Endothelial cell of umbilical vein (primary cell): Measurements from ENCODE around the gene SLC37A1. TPM values are rescaled to one million over a fixed set of nuclear protein-coding genes. Genes with fewer than 3 reads are reported as not detected.

Source experiments
- BruUV-seq: library from RNA; stranded (reverse); fragments of 400-500 nt; replicated peaks from 2 replicates; lab custom pipeline; 2021; lab: Mats Ljungman, UMichigan
- CTCF ChIA-PET: fragments of 300-600, 350-600 bp; sonication (Branson Sonifier 250); formaldehyde crosslinking; loops from one replicate; lab custom pipeline; 2021; ENCODE audit warnings: antibody characterized with exemption, inconsistent platforms; lab: Charles Lee
- POLR2A ChIA-PET: fragments of 300-600, 350-600 bp; sonication (Branson Sonifier 250); formaldehyde crosslinking; loops from one replicate; lab custom pipeline; 2021; ENCODE audit warnings: antibody characterized with exemption, inconsistent platforms; lab: Charles Lee
- DNase-seq: peaks from one replicate; pipeline ENCODE4 v3.0.0-alpha.2; 2011; ENCODE audit warnings: low read depth, low spot score
- FAIRE-seq: peaks from 2 replicates; lab custom pipeline; 2011; peaks lifted over from hg19 to GRCh38; lab: Jason Lieb, UNC
- H2AFZ ChIP-seq: 2 replicates; pipeline ENCODE4 v1.6.0; 2012; ENCODE audit warnings: low read depth, low read length, control low read depth, inconsistent platforms
- H3K27ac ChIP-seq: 2 replicates; pipeline ENCODE4 v1.5.1; 2011; ENCODE audit warnings: low read depth, mild to moderate bottlenecking, control low read depth, low read length, moderate library complexity; ENCODE audit not compliant: insufficient read depth
- H3K27me3 ChIP-seq, 2 experiments: 2 replicates each; pipeline versions ENCODE4 v1.6.0 to v1.6.1; 2011; ENCODE audit warnings: low read length in 2 of 2, mixed read lengths in 1 of 2; ENCODE audit not compliant: control insufficient read depth in 2 of 2, insufficient read depth in 2 of 2
- H3K36me3 ChIP-seq, 2 experiments: 2 replicates in 1 of 2; 3 replicates in 1 of 2; pipeline ENCODE4 v1.5.1; 2011; ENCODE audit warnings: low read length in 2 of 2, mild to moderate bottlenecking in 1 of 2, moderate library complexity in 1 of 2; ENCODE audit not compliant: control insufficient read depth in 2 of 2, insufficient read depth in 2 of 2; ENCODE audit errors: extremely low read depth in 1 of 2
- H3K4me1 ChIP-seq: 3 replicates; pipeline ENCODE4 v1.5.1; 2011; ENCODE audit warnings: mild to moderate bottlenecking, low read length; ENCODE audit not compliant: control insufficient read depth, insufficient read depth; ENCODE audit errors: extremely low read depth
- H3K4me2 ChIP-seq: 2 replicates; pipeline ENCODE4 v1.6.1; 2011; ENCODE audit warnings: low read length, control low read depth, mixed read lengths; ENCODE audit not compliant: insufficient read depth
- H3K4me3 ChIP-seq, 3 experiments: fragments of 200-600 bp in 1 of 3; sonication (generic), shearing (Covaris generic) in 1 of 3; replicated peaks in 1 of 3; 2 replicates each; pipeline ENCODE4 v1.5.1; 2011 to 2016; ENCODE audit warnings: control low read depth in 3 of 3, low read length in 3 of 3, mild to moderate bottlenecking in 2 of 3, inconsistent platforms in 1 of 3, low read depth in 1 of 3, moderate library complexity in 1 of 3; ENCODE audit not compliant: insufficient read depth in 1 of 3
- H3K79me2 ChIP-seq: 2 replicates; pipeline ENCODE4 v1.6.0; 2012; ENCODE audit warnings: low read length, inconsistent platforms; ENCODE audit not compliant: control insufficient read depth, insufficient read depth
- H3K9ac ChIP-seq: replicated peaks from 2 replicates; pipeline ENCODE3; 2011; ENCODE audit warnings: low read length, control low read depth; ENCODE audit not compliant: insufficient read depth; ENCODE audit errors: extremely low read depth
- H3K9me1 ChIP-seq: replicated peaks from 3 replicates; pipeline ENCODE4 v1.6.0; 2011; ENCODE audit warnings: mild to moderate bottlenecking, low read length; ENCODE audit not compliant: control insufficient read depth, insufficient read depth; ENCODE audit errors: extremely low read depth
- H3K9me3 ChIP-seq: replicated peaks from 2 replicates; pipeline ENCODE4 v1.5.1; 2012; ENCODE audit warnings: low read length, inconsistent platforms; ENCODE audit not compliant: control insufficient read depth, insufficient read depth
- H4K20me1 ChIP-seq: replicated peaks from 2 replicates; pipeline ENCODE3; 2011; ENCODE audit warnings: mild to moderate bottlenecking, low read length; ENCODE audit not compliant: control insufficient read depth, insufficient read depth; ENCODE audit errors: extremely low read depth
- EZH2 ChIP-seq: IDR thresholded peaks from 2 replicates; pipeline ENCODE4 v1.6.1; 2012; ENCODE audit warnings: borderline replicate concordance, low read depth, mild to moderate bottlenecking, moderate library complexity, low read length, inconsistent platforms; ENCODE audit not compliant: severe bottlenecking
- FOS ChIP-seq: IDR thresholded peaks from 2 replicates; pipeline ENCODE4 v1.6.1; 2011; ENCODE audit warnings: mild to moderate bottlenecking, low read length, moderate library complexity, borderline replicate concordance; ENCODE audit not compliant: insufficient read depth
- GATA2 ChIP-seq: IDR thresholded peaks from 2 replicates; pipeline ENCODE4 v1.7.0; 2011; ENCODE audit warnings: low read depth, mild to moderate bottlenecking, moderate library complexity, mixed read lengths, low read length; ENCODE audit not compliant: insufficient read length, insufficient read depth
- JUN ChIP-seq: IDR thresholded peaks from 2 replicates; pipeline ENCODE4 v1.6.1; 2011; ENCODE audit warnings: borderline replicate concordance, low read depth; ENCODE audit not compliant: insufficient read length, insufficient read depth
- MAX ChIP-seq: IDR thresholded peaks from 2 replicates; pipeline ENCODE4 v1.6.1; 2011; ENCODE audit not compliant: insufficient read depth, insufficient read length
- MYC ChIP-seq: IDR thresholded peaks from one replicate; pipeline ENCODE4 v1.6.1; 2011; ENCODE audit warnings: mild to moderate bottlenecking, low read depth, low read length
- POLR2A ChIP-seq: IDR thresholded peaks from 2 replicates; pipeline ENCODE4 v1.6.1; 2012; ENCODE audit warnings: low read depth, mild to moderate bottlenecking, control low read depth, low read length
- POLR2AphosphoS5 ChIP-seq: IDR thresholded peaks from 2 replicates; pipeline ENCODE4 v1.6.1; 2012; ENCODE audit warnings: low read depth, mild to moderate bottlenecking, control low read depth, low read length, moderate library complexity; ENCODE audit not compliant: insufficient read depth
- dilution Hi-C: fragments of 300-500 bp; cut with MboI; formaldehyde crosslinking; loops from one replicate; pipeline ENCODE4 v1.15.0; 2019; ENCODE audit warnings: low sequenced_read_pairs; ENCODE audit not compliant: extremely low pct_ligation_motif_present
- intact Hi-C: fragments of 100-400 bp; cut with micrococcal nuclease; formaldehyde crosslinking; loops from one replicate; pipeline ENCODE4 v1.10.0; 2022
- polyA plus RNA-seq, 4 experiments: library from polyadenylated mRNA; depleted of rRNA in 3 of 4; stranded (reverse) in 3 of 4; unstranded in 1 of 4; fragments of >200 nt; gene quantifications; 2 replicates each; pipeline versions ENCODE4 v1.2.1 to v1.2.3, GENCODE V29; 2011 to 2012; ENCODE audit warnings: missing spikeins in 1 of 4
- total RNA-seq: library from RNA; stranded (reverse); gene quantifications from 2 replicates; pipeline ENCODE4 v1.2.3, GENCODE V29; 2021
- TF ChIP-seq, protein P1 (sequence below), 2 donors: IDR thresholded peaks; 1 replicate in 1 of 2; 2 replicates in 1 of 2; pipeline ENCODE4 v1.5.1; 2011; ENCODE audit warnings: low read length in 2 of 2, mild to moderate bottlenecking in 2 of 2, moderate library complexity in 2 of 2, control low read depth in 1 of 2, inconsistent platforms in 1 of 2, low read depth in 1 of 2; ENCODE audit not compliant: insufficient read depth in 1 of 2; ENCODE audit errors: extremely low read depth in 1 of 2

Gene SLC37A1
- total and polyA plus RNA-seq, 2 donors (not counting 3 experiments of a cell fraction or from before 2014, with no cell fraction given), result 4.7 to 7.6 TPM

DNA sequence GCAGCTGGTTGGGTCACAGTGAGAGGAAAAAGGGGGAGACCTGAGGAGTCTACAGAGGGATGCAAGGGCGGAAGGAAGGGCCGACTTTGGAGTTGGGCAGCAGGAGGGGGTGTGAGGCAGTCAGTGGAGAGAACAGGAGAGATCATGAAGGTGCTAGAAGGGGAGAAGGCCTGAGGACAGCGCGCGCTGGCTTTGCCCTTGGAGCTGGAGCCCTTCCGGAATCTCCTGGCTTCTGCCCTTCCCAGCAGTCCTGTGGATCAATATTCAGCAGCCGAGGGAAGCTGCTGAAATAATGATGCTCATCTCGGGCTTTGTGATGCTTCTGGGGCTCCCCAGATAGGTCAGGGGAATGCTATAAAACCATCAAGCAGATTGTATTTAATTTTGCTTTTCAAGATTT lies 26.7 kb downstream of the SLC37A1 start:
- Histone ChIP-seq H3K4me2 (no peak overlapping the region), H3K4me3 (no peak overlapping the region), H3K9ac (no peak overlapping the region), H3K27ac (no peak overlapping the region), H2AFZ (no peak overlapping the region), H3K9me1 (no peaks in the 10 kb centered on the region), H3K36me3 (no peaks in the 10 kb centered on the region), H3K27me3 (no peaks in the 10 kb centered on the region), H3K79me2 (no peaks in the 10 kb centered on the region), H3K9me3 (no peaks in the 10 kb centered on the region), H4K20me1 (no peaks in the 10 kb centered on the region), H3K4me1 (peaks cover 3% of the 10 kb centered on the region)
- POLR2A ChIA-PET, result no interaction called here
- intact Hi-C loops (no loop called here), dilution Hi-C loops (no loop called here)
- no peak for TF ChIP-seq JUN
- no peak for TF ChIP-seq FOS
- TF ChIP-seq MYC, result no peak
- TF ChIP-seq EZH2, result no peak
- no peak for TF ChIP-seq POLR2A
- TF ChIP-seq POLR2AphosphoS5, result no peak
- TF ChIP-seq MAX, result no peak
- TF ChIP-seq, protein P1, sequence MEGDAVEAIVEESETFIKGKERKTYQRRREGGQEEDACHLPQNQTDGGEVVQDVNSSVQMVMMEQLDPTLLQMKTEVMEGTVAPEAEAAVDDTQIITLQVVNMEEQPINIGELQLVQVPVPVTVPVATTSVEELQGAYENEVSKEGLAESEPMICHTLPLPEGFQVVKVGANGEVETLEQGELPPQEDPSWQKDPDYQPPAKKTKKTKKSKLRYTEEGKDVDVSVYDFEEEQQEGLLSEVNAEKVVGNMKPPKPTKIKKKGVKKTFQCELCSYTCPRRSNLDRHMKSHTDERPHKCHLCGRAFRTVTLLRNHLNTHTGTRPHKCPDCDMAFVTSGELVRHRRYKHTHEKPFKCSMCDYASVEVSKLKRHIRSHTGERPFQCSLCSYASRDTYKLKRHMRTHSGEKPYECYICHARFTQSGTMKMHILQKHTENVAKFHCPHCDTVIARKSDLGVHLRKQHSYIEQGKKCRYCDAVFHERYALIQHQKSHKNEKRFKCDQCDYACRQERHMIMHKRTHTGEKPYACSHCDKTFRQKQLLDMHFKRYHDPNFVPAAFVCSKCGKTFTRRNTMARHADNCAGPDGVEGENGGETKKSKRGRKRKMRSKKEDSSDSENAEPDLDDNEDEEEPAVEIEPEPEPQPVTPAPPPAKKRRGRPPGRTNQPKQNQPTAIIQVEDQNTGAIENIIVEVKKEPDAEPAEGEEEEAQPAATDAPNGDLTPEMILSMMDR (IDR thresholded peaks at IDR 0.05; ENCODE audit: extremely low read depth in 1 of 2, insufficient read depth in 1 of 2, low read depth in 1 of 2, low read length in 2 of 2), result no peak
- no peak for TF ChIP-seq GATA2
- CTCF ChIA-PET, result no interaction called here
- no TSS peak for BruUV-seq
- no peak for FAIRE-seq
- no peak for DNase-seq
